ENCODE measurements around the gene YBEY. TPM values are rescaled to one million over a fixed set of nuclear protein-coding genes. Genes with fewer than 3 reads are reported as not detected.

The YBEY gene
- total and polyA plus RNA-seq, 2 of the 13 experiments (the other 11 are each of a cell fraction or from before 2014, with no cell fraction given): 6.5 to 8.9 TPM

DNA sequence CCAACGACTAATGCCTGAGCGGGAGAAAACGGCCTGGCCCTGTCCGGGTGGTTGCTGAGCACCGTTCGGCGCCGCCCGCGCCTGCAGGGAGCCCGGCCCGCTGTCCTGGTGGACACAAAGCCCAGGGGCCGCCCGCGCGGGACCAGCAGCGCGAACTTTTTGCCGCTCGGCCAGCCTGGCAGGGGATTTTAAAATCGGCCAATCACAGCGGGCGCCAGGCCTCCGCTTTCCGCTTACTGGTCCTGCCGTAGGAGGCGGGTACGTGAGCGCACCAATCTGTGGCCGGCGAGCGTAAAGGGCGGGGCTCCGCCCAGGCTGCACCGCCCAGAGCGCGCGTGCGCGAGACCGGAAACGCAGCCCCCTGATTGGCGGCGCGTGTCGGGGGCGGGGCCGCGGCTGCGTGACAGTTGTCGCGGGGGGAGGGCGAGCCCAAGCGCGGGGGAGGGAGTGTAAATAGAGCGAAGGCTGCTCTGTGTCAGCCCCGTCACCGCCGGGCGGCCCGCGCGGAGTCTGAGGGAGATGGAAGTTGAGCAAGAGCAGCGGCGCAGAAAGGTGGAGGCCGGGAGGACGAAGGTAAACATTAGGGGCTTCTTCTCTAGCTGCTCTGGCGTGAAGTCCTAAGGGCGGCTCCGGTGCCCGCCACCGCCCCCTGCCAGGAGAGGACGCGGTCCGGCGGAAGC, 37.7 kb downstream of the YBEY start, which contains the start of the genes C21orf58 and PCNT (continued):
- TF ChIP-seq JUND (CRISPR knock-in tag; IDR thresholded peaks at IDR 0.05) (no peak), KLF16 (CRISPR knock-in tag; IDR thresholded peaks at IDR 0.05) (no peak), ZNF629 (CRISPR knock-in tag; conservative IDR thresholded peaks at IDR 0.05) (no peak), NR2C2 (CRISPR knock-in tag; IDR thresholded peaks at IDR 0.05; ENCODE audit: borderline replicate concordance) (no peak), RXRA (CRISPR knock-in tag; IDR thresholded peaks at IDR 0.05) (peak; percentile 16), ZMYM3 (CRISPR knock-in tag; IDR thresholded peaks at IDR 0.05) (no peak), ESRRA (CRISPR knock-in tag; IDR thresholded peaks at IDR 0.05; ENCODE audit: low read depth) (0 out of 2 replicates have a peak, but pooled peaks have one; percentile 3), ZNF143 (CRISPR knock-in tag; IDR thresholded peaks at IDR 0.05) (no peak; the same call in none of the 2 replicates), GPN1 (CRISPR knock-in tag; IDR thresholded peaks at IDR 0.05; ENCODE audit: borderline replicate concordance) (no peak), JUNB (CRISPR knock-in tag; IDR thresholded peaks at IDR 0.05; ENCODE audit: borderline replicate concordance) (no peak), FOXO1 (CRISPR knock-in tag; IDR thresholded peaks at IDR 0.05) (no peak), ZNF563 (CRISPR knock-in tag; IDR thresholded peaks at IDR 0.05) (no peak), SATB2 (CRISPR knock-in tag; IDR thresholded peaks at IDR 0.05) (no peak), ZNF605 (CRISPR knock-in tag; IDR thresholded peaks at IDR 0.05) (peak; percentile 81; the same call in 1 of the 2 replicates)
- TF ChIP-seq, protein P1, sequence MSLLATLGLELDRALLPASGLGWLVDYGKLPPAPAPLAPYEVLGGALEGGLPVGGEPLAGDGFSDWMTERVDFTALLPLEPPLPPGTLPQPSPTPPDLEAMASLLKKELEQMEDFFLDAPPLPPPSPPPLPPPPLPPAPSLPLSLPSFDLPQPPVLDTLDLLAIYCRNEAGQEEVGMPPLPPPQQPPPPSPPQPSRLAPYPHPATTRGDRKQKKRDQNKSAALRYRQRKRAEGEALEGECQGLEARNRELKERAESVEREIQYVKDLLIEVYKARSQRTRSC (CRISPR knock-in tag; IDR thresholded peaks at IDR 0.05; ENCODE audit: low read depth): no peak
- TF ChIP-seq, protein P2, sequence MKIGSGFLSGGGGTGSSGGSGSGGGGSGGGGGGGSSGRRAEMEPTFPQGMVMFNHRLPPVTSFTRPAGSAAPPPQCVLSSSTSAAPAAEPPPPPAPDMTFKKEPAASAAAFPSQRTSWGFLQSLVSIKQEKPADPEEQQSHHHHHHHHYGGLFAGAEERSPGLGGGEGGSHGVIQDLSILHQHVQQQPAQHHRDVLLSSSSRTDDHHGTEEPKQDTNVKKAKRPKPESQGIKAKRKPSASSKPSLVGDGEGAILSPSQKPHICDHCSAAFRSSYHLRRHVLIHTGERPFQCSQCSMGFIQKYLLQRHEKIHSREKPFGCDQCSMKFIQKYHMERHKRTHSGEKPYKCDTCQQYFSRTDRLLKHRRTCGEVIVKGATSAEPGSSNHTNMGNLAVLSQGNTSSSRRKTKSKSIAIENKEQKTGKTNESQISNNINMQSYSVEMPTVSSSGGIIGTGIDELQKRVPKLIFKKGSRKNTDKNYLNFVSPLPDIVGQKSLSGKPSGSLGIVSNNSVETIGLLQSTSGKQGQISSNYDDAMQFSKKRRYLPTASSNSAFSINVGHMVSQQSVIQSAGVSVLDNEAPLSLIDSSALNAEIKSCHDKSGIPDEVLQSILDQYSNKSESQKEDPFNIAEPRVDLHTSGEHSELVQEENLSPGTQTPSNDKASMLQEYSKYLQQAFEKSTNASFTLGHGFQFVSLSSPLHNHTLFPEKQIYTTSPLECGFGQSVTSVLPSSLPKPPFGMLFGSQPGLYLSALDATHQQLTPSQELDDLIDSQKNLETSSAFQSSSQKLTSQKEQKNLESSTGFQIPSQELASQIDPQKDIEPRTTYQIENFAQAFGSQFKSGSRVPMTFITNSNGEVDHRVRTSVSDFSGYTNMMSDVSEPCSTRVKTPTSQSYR (CRISPR knock-in tag; IDR thresholded peaks at IDR 0.05; ENCODE audit: borderline replicate concordance): no peak
- TF ChIP-seq, protein P3, sequence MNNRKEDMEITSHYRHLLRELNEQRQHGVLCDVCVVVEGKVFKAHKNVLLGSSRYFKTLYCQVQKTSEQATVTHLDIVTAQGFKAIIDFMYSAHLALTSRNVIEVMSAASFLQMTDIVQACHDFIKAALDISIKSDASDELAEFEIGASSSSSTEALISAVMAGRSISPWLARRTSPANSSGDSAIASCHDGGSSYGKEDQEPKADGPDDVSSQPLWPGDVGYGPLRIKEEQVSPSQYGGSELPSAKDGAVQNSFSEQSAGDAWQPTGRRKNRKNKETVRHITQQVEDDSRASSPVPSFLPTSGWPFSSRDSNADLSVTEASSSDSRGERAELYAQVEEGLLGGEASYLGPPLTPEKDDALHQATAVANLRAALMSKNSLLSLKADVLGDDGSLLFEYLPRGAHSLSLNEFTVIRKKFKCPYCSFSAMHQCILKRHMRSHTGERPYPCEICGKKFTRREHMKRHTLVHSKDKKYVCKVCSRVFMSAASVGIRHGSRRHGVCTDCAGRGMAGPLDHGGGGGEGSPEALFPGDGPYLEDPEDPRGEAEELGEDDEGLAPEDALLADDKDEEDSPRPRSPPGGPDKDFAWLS (CRISPR knock-in tag; IDR thresholded peaks at IDR 0.05; ENCODE audit: borderline replicate concordance): no peak
- TF ChIP-seq, protein P4, sequence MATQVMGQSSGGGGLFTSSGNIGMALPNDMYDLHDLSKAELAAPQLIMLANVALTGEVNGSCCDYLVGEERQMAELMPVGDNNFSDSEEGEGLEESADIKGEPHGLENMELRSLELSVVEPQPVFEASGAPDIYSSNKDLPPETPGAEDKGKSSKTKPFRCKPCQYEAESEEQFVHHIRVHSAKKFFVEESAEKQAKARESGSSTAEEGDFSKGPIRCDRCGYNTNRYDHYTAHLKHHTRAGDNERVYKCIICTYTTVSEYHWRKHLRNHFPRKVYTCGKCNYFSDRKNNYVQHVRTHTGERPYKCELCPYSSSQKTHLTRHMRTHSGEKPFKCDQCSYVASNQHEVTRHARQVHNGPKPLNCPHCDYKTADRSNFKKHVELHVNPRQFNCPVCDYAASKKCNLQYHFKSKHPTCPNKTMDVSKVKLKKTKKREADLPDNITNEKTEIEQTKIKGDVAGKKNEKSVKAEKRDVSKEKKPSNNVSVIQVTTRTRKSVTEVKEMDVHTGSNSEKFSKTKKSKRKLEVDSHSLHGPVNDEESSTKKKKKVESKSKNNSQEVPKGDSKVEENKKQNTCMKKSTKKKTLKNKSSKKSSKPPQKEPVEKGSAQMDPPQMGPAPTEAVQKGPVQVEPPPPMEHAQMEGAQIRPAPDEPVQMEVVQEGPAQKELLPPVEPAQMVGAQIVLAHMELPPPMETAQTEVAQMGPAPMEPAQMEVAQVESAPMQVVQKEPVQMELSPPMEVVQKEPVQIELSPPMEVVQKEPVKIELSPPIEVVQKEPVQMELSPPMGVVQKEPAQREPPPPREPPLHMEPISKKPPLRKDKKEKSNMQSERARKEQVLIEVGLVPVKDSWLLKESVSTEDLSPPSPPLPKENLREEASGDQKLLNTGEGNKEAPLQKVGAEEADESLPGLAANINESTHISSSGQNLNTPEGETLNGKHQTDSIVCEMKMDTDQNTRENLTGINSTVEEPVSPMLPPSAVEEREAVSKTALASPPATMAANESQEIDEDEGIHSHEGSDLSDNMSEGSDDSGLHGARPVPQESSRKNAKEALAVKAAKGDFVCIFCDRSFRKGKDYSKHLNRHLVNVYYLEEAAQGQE (IDR thresholded peaks at IDR 0.05; ENCODE audit: borderline replicate concordance in 1 of 2, low read depth in 1 of 2, low read length in 2 of 2): no peak
- TF ChIP-seq, protein P5, sequence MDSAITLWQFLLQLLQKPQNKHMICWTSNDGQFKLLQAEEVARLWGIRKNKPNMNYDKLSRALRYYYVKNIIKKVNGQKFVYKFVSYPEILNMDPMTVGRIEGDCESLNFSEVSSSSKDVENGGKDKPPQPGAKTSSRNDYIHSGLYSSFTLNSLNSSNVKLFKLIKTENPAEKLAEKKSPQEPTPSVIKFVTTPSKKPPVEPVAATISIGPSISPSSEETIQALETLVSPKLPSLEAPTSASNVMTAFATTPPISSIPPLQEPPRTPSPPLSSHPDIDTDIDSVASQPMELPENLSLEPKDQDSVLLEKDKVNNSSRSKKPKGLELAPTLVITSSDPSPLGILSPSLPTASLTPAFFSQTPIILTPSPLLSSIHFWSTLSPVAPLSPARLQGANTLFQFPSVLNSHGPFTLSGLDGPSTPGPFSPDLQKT (CRISPR knock-in tag; IDR thresholded peaks at IDR 0.05; ENCODE audit: borderline replicate concordance): no peak
